ENCODE results near the gene QRFP. TPM values are rescaled to one million over a fixed set of nuclear protein-coding genes. Genes with fewer than 3 reads are reported as not detected.

QRFP gene
- total RNA-seq, 3 donors from 2014 or later, result 0.24 to 0.87 TPM; not detected in 1

- DNase-seq (no peak), ATAC-seq (no peak)
- Histone ChIP-seq H3K9me3 (no peaks in the 10 kb centered on the region), H3K4me3 (no peak overlapping the region), H3K4me1 (ENCODE audit: low read depth) (no peaks in the 10 kb centered on the region), H3K36me3 (ENCODE audit: low read depth) (no peaks in the 10 kb centered on the region)
- TF ChIP-seq, protein P1, sequence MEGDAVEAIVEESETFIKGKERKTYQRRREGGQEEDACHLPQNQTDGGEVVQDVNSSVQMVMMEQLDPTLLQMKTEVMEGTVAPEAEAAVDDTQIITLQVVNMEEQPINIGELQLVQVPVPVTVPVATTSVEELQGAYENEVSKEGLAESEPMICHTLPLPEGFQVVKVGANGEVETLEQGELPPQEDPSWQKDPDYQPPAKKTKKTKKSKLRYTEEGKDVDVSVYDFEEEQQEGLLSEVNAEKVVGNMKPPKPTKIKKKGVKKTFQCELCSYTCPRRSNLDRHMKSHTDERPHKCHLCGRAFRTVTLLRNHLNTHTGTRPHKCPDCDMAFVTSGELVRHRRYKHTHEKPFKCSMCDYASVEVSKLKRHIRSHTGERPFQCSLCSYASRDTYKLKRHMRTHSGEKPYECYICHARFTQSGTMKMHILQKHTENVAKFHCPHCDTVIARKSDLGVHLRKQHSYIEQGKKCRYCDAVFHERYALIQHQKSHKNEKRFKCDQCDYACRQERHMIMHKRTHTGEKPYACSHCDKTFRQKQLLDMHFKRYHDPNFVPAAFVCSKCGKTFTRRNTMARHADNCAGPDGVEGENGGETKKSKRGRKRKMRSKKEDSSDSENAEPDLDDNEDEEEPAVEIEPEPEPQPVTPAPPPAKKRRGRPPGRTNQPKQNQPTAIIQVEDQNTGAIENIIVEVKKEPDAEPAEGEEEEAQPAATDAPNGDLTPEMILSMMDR (IDR thresholded peaks at IDR 0.05), result no peak
- intact Hi-C loops (cut with DNase I, micrococcal nuclease), result loop anchor here (5.0 kb wide), 3 partner anchors 89 to 159 kb away; no protein-coding TSS in a partner anchor
Observed at GRCh38 chr9:130861372-130862180, 35.0 kb downstream of the QRFP start.

DNA sequence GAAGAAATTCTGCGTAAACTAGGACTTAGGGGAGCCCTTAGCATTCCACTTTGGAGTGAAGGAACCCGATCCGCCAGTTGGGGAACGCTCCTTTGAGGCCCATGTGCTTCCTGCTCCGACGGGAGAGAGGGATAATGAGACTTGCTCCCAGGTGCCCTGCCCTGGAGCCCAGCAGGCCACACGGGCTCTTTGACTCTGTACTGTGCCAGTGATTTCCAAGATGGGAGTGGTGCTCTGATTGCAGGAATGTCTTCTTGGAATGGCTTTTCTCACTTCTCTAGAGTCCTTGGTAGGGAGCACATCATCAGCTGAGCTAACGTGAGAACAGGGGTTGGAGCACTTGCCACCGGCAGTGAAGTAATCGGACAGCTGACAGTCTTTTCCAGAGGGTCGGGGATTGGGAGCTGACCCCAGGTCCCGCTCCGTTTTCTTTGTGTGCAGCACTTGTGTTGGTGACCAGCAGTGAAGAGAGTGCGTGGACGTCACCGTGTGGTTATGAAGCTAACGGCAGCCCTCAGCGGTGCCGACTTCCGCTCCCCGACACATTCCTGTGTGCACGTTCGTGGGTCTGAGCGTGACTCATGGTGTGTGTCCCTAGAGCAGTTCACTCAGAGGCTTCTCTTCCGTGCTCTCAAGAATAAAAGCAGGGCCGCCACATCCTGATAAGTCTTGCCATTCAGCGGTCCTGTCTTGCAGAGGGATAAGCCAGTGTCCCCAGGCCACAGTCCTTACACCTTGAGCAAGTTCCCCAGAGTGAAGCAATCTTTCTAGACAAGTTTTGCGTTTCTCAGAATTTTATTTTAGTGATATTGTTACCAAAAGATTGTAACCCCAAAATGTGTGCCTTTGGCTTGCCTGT, 35.9 kb downstream of the QRFP start:
- DNase-seq (peak; percentile 48 to 66 (median 51)), ATAC-seq (peak; percentile 59)
- no peak overlapping the region for H3K4me3 ChIP-seq
- intact Hi-C loops (cut with DNase I, micrococcal nuclease), result loop anchor here (5.0 kb wide), 3 partner anchors 88 to 158 kb away; no protein-coding TSS in a partner anchor
- no peaks in the 10 kb centered on the region for H3K36me3 ChIP-seq (ENCODE audit: low read depth)
- no peaks in the 10 kb centered on the region for H3K9me3 ChIP-seq
- TF ChIP-seq, protein P1 (IDR thresholded peaks at IDR 0.05), result no peak
- no peaks in the 10 kb centered on the region for H3K4me1 ChIP-seq (ENCODE audit: low read depth)

- H3K36me3 ChIP-seq (ENCODE audit: low read depth), result no peaks in the 10 kb centered on the region
- H3K4me1 ChIP-seq (ENCODE audit: low read depth), result no peaks in the 10 kb centered on the region
- TF ChIP-seq, protein P1 (IDR thresholded peaks at IDR 0.05), result no peak
- H3K9me3 ChIP-seq, result no peaks in the 10 kb centered on the region
- DNase-seq, result no peak
- intact Hi-C loops (cut with DNase I, micrococcal nuclease), result no loop called here
- H3K4me3 ChIP-seq, result no peak overlapping the region
- no peak for ATAC-seq
Observed at GRCh38 chr9:130858739-130859705, 37.6 kb downstream of the QRFP start.

GRCh38 chr9:130857864-130858738, 38.5 kb downstream of the QRFP start:
- ATAC-seq (peak; percentile 9), DNase-seq (no peak)
- H3K4me3 ChIP-seq, result no peak overlapping the region
- intact Hi-C loops (cut with DNase I, micrococcal nuclease), result no loop called here
- TF ChIP-seq, protein P1 (IDR thresholded peaks at IDR 0.05), result no peak
- no peaks in the 10 kb centered on the region for H3K9me3 ChIP-seq
- H3K4me1 ChIP-seq (ENCODE audit: low read depth), result no peaks in the 10 kb centered on the region
- H3K36me3 ChIP-seq (ENCODE audit: low read depth), result no peaks in the 10 kb centered on the region

Measured in mucosa of descending colon (tissue), 3 donors.